CD4-positive, CD25-positive, alpha-beta regulatory T cell (primary cell): ENCODE data around the gene SLC12A4. TPM values are rescaled to one million over a fixed set of nuclear protein-coding genes. Genes with fewer than 3 reads are reported as not detected.
"Not testable (repeated sequence)": the region's sequence is repeated elsewhere in the genome, so short reads cannot be mapped to it uniquely, and the experiment has no call there.

ENCODE experiments used
- ATAC-seq, 2 donors: fragments of 150-1000 bp; cut with Tn5 transposase; one replicate each; pipeline ENCODE4 v1.10.0; 2021; ENCODE audit warnings: low read depth in 2 of 2, moderate number of reproducible peaks in 2 of 2, moderate library complexity in 1 of 2
- DNase-seq, 3 donors: peaks; one replicate each; pipeline versions ENCODE4 v3.0.0 to v3.0.0-alpha.2; 2012 to 2022; ENCODE audit warnings: mixed read lengths in 1 of 3
- H3K27ac ChIP-seq: one replicate; pipeline ENCODE4 v1.7.0; 2013; ENCODE audit warnings: mild to moderate bottlenecking, low read length; ENCODE audit not compliant: insufficient read depth, poor library complexity, severe bottlenecking
- H3K27me3 ChIP-seq: one replicate; pipeline ENCODE4 v1.7.0; 2013; ENCODE audit warnings: low read length; ENCODE audit not compliant: control insufficient read depth, insufficient read depth
- H3K36me3 ChIP-seq: one replicate; pipeline ENCODE4 v1.7.0; 2013; ENCODE audit warnings: mild to moderate bottlenecking, low read length, moderate library complexity; ENCODE audit not compliant: control insufficient read depth, insufficient read depth
- H3K4me1 ChIP-seq: 2 replicates; pipeline ENCODE4 v1.7.0; 2013; ENCODE audit warnings: mild to moderate bottlenecking, low read length; ENCODE audit not compliant: insufficient read depth, control insufficient read depth, poor library complexity, severe bottlenecking
- H3K4me3 ChIP-seq: one replicate; pipeline ENCODE4 v1.7.0; 2013; ENCODE audit warnings: low read depth, mild to moderate bottlenecking, low read length, moderate library complexity
- H3K9me3 ChIP-seq, 2 experiments: 1 replicate in 1 of 2; 2 replicates in 1 of 2; pipeline ENCODE4 v1.7.0; 2013; ENCODE audit warnings: low read length in 2 of 2, mild to moderate bottlenecking in 1 of 2, moderate library complexity in 1 of 2; ENCODE audit not compliant: control insufficient read depth in 2 of 2
- H3K27ac Mint-ChIP-seq, 3 donors: one replicate each; pipeline ENCODE4 v1.8.0; 2020 to 2022; ENCODE audit warnings: mild to moderate bottlenecking in 3 of 3, mixed read lengths in 3 of 3, moderate library complexity in 2 of 3
- H3K27me3 Mint-ChIP-seq: one replicate; pipeline ENCODE4 v1.8.0; 2022; ENCODE audit warnings: mild to moderate bottlenecking, mixed read lengths
- H3K36me3 Mint-ChIP-seq: one replicate; pipeline ENCODE4 v1.8.0; 2020; ENCODE audit warnings: mixed read lengths
- H3K4me1 Mint-ChIP-seq, 4 donors: one replicate each; pipeline ENCODE4 v1.8.0; 2020 to 2022; ENCODE audit warnings: mixed read lengths in 4 of 4, mild to moderate bottlenecking in 1 of 4
- H3K4me3 Mint-ChIP-seq, 4 donors: one replicate each; pipeline ENCODE4 v1.8.0; 2020 to 2022; ENCODE audit warnings: mild to moderate bottlenecking in 4 of 4, mixed read lengths in 4 of 4, moderate library complexity in 3 of 4
- H3K9me3 Mint-ChIP-seq, 7 donors: one replicate each; pipeline ENCODE4 v1.8.0; 2020 to 2022; ENCODE audit warnings: mixed read lengths in 7 of 7, mild to moderate bottlenecking in 3 of 7, moderate library complexity in 2 of 7
- polyA plus RNA-seq, 4 donors: library from polyadenylated mRNA; unstranded; fragments of 300-500 nt; fragmentation: Illumina TruSeq; gene quantifications; one replicate each; pipeline ENCODE4 v1.2.3, GENCODE V29; 2021
- total RNA-seq: library from RNA; stranded (reverse); gene quantifications from one replicate; pipeline ENCODE4 v1.2.3, GENCODE V29; 2022

Gene SLC12A4
- total and polyA plus RNA-seq, 5 donors from 2014 or later: 5.0 to 30.4 (median 6.4) TPM

- H3K9me3 ChIP-seq: no peaks in the 10 kb centered on the region
- Mint-ChIP-seq H3K9me3 (no peaks in the 10 kb centered on the region), H3K36me3 (peaks cover 7% of the 10 kb centered on the region), H3K27ac (peak overlapping the region; percentile 60 to 95 (median 87)), H3K27me3 (no peaks in the 10 kb centered on the region), H3K4me3 (peak overlapping the region in 3 of 4 donors; percentile 8 to 50 (median 50)), H3K4me1 (peaks cover 24 to 75% (median 41%) of the 10 kb centered on the region in 4 donors)
- ATAC-seq (no peak), DNase-seq (no peak)
- H3K27me3 ChIP-seq: no peaks in the 10 kb centered on the region
- peaks cover 84% of the 10 kb centered on the region for H3K4me1 ChIP-seq
- no peak overlapping the region for H3K27ac ChIP-seq
- H3K36me3 ChIP-seq: no peaks in the 10 kb centered on the region
- H3K4me3 ChIP-seq: no peak overlapping the region
Measured at GRCh38 chr16:68003031-68003430, 34.6 kb upstream of the SLC12A4 start.

GRCh38 chr16:68000450-68000849 is 32.0 kb upstream of the SLC12A4 start:
- no peaks in the 10 kb centered on the region for H3K27me3 Mint-ChIP-seq
- no peak for ATAC-seq

GRCh38 chr16:67999985-68000384 is 31.5 kb upstream of the SLC12A4 start:
- H3K4me1 Mint-ChIP-seq: peaks cover 16 to 79% (median 46%) of the 10 kb centered on the region in 4 donors

More at GRCh38 chr16:68000450-68000849, 32.0 kb upstream of the SLC12A4 start:
- Histone ChIP-seq H3K9me3 (no peaks in the 10 kb centered on the region), H3K36me3 (no peaks in the 10 kb centered on the region), H3K4me3 (peak overlapping the region; percentile 82), H3K27me3 (no peaks in the 10 kb centered on the region), H3K4me1 (peaks cover 80% of the 10 kb centered on the region), H3K27ac (peak overlapping the region; percentile 73)
- peak overlapping the region; percentile 92 to 96 (median 95) for H3K27ac Mint-ChIP-seq
- peak overlapping the region; percentile 83 to 96 (median 89) for H3K4me3 Mint-ChIP-seq
- H3K4me1 Mint-ChIP-seq: peaks cover 16 to 80% (median 45%) of the 10 kb centered on the region in 4 donors
- H3K9me3 Mint-ChIP-seq: no peaks in the 10 kb centered on the region
- DNase-seq: peak in 1 of 3 donors; percentile 21
- H3K36me3 Mint-ChIP-seq: peaks cover 11% of the 10 kb centered on the region

GRCh38 chr16:67998779-67999688 is 30.6 kb upstream of the SLC12A4 start, which contains the start of gene DPEP2:
Gene DPEP2, minus strand, starts transcription at chr16:67999484. Its CDS starts 6,272 bp downstream, at chr16:67993212.
- peak within 1 kb of the TSS; percentile 92 to 96 (median 95) for H3K27ac Mint-ChIP-seq
- H3K9me3 ChIP-seq, H3K27me3 Mint-ChIP-seq, H3K27me3 ChIP-seq, H3K9me3 Mint-ChIP-seq, H3K36me3 ChIP-seq: not testable (repeated sequence)
- H3K4me1 Mint-ChIP-seq: peaks cover 16 to 79% (median 48%) of the 10 kb centered on the region in 4 donors
- H3K27ac ChIP-seq: peak within 1 kb of the TSS; percentile 73
- peaks cover 15% of the 10 kb centered on the region for H3K36me3 Mint-ChIP-seq
- peak within 1 kb of the TSS; percentile 80 to 96 (median 89) for H3K4me3 Mint-ChIP-seq
- H3K4me1 ChIP-seq: peaks cover 74% of the 10 kb centered on the region
- ATAC-seq (peak; percentile 96 to 97), DNase-seq (peak; percentile 12 to 85 (median 67))
- peak within 1 kb of the TSS; percentile 82 for H3K4me3 ChIP-seq

More at GRCh38 chr16:67999985-68000384, 31.5 kb upstream of the SLC12A4 start:
- no peaks in the 10 kb centered on the region for H3K27me3 Mint-ChIP-seq
- no peaks in the 10 kb centered on the region for H3K36me3 ChIP-seq
- H3K4me3 Mint-ChIP-seq: peak overlapping the region; percentile 80 to 96 (median 89)
- H3K9me3 Mint-ChIP-seq: no peaks in the 10 kb centered on the region
- peak in 1 of 3 donors; percentile 36 for DNase-seq
- peak overlapping the region; percentile 92 to 96 (median 95) for H3K27ac Mint-ChIP-seq
- ATAC-seq: no peak
- peaks cover 80% of the 10 kb centered on the region for H3K4me1 ChIP-seq
- H3K36me3 Mint-ChIP-seq: peaks cover 15% of the 10 kb centered on the region
- peak overlapping the region; percentile 82 for H3K4me3 ChIP-seq
- no peaks in the 10 kb centered on the region for H3K9me3 ChIP-seq
- H3K27me3 ChIP-seq: no peaks in the 10 kb centered on the region
- H3K27ac ChIP-seq: peak overlapping the region; percentile 73

- Histone ChIP-seq H3K4me1 (peaks cover 77% of the 10 kb centered on the region), H3K27ac (peak overlapping the region; percentile 33), H3K4me3 (peak overlapping the region; percentile 21)
- not testable (repeated sequence) for H3K9me3 ChIP-seq, H3K27me3 ChIP-seq, H3K9me3 Mint-ChIP-seq, DNase-seq, H3K27me3 Mint-ChIP-seq, ATAC-seq, H3K36me3 ChIP-seq
- peak overlapping the region in 3 of 4 donors; percentile 87 to 96 (median 91) for H3K4me3 Mint-ChIP-seq
- H3K36me3 Mint-ChIP-seq: peaks cover 15% of the 10 kb centered on the region
- H3K27ac Mint-ChIP-seq: peak overlapping the region; percentile 92 to 96 (median 95)
- peaks cover 16 to 81% (median 49%) of the 10 kb centered on the region in 4 donors for H3K4me1 Mint-ChIP-seq
Measured at GRCh38 chr16:67998231-67998778, 29.9 kb upstream of the SLC12A4 start.

- Histone ChIP-seq H3K27me3 (no peaks in the 10 kb centered on the region), H3K36me3 (no peaks in the 10 kb centered on the region), H3K4me1 (peaks cover 71% of the 10 kb centered on the region), H3K27ac (no peak overlapping the region), H3K4me3 (no peak overlapping the region), H3K9me3 (no peaks in the 10 kb centered on the region)
- Mint-ChIP-seq H3K36me3 (peaks cover 13% of the 10 kb centered on the region), H3K27ac (peak overlapping the region in 2 of 3 donors; percentile 83 to 86), H3K27me3 (no peaks in the 10 kb centered on the region), H3K4me3 (peak overlapping the region in 2 of 4 donors; percentile 35 to 50), H3K9me3 (no peaks in the 10 kb centered on the region), H3K4me1 (peaks cover 16 to 79% (median 43%) of the 10 kb centered on the region in 4 donors)
- no peak for ATAC-seq
- DNase-seq: no peak
Measured at GRCh38 chr16:67996666-67997065, 28.2 kb upstream of the SLC12A4 start.

GRCh38 chr16:67995423-67995822 is 27.0 kb upstream of the SLC12A4 start:
- no peaks in the 10 kb centered on the region for H3K9me3 ChIP-seq
- no peak overlapping the region for H3K4me3 ChIP-seq
- H3K27ac ChIP-seq: peak overlapping the region; percentile 23
- no peaks in the 10 kb centered on the region for H3K9me3 Mint-ChIP-seq
- H3K27me3 Mint-ChIP-seq: no peaks in the 10 kb centered on the region
- H3K27me3 ChIP-seq: no peaks in the 10 kb centered on the region
- no peak for ATAC-seq
- H3K36me3 Mint-ChIP-seq: peaks cover 13% of the 10 kb centered on the region
- no peaks in the 10 kb centered on the region for H3K36me3 ChIP-seq
- H3K4me3 Mint-ChIP-seq: peak overlapping the region in 3 of 4 donors; percentile 50 to 71 (median 58)
- DNase-seq: no peak
- peaks cover 59% of the 10 kb centered on the region for H3K4me1 ChIP-seq
- peaks cover 14 to 67% (median 40%) of the 10 kb centered on the region in 4 donors for H3K4me1 Mint-ChIP-seq
- peak overlapping the region; percentile 85 to 93 (median 86) for H3K27ac Mint-ChIP-seq
